AG09319 (cell line): ENCODE data around the gene MUC5B.

Experiments
- DNase-seq: peaks from one replicate; pipeline ENCODE4 v3.0.0-alpha.2; 2010; ENCODE audit warnings: low read depth; ENCODE audit errors: extremely low read depth
- TF ChIP-seq, protein P1 (sequence below): IDR thresholded peaks from 2 replicates; pipeline ENCODE4 v1.5.1; 2011; ENCODE audit warnings: low read depth, mild to moderate bottlenecking, inconsistent platforms, low read length, moderate library complexity

MUC5B gene

GRCh38 chr11:1298695-1299492 is 76.0 kb downstream of the MUC5B start:
- TF ChIP-seq, protein P1, sequence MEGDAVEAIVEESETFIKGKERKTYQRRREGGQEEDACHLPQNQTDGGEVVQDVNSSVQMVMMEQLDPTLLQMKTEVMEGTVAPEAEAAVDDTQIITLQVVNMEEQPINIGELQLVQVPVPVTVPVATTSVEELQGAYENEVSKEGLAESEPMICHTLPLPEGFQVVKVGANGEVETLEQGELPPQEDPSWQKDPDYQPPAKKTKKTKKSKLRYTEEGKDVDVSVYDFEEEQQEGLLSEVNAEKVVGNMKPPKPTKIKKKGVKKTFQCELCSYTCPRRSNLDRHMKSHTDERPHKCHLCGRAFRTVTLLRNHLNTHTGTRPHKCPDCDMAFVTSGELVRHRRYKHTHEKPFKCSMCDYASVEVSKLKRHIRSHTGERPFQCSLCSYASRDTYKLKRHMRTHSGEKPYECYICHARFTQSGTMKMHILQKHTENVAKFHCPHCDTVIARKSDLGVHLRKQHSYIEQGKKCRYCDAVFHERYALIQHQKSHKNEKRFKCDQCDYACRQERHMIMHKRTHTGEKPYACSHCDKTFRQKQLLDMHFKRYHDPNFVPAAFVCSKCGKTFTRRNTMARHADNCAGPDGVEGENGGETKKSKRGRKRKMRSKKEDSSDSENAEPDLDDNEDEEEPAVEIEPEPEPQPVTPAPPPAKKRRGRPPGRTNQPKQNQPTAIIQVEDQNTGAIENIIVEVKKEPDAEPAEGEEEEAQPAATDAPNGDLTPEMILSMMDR = no peak
- DNase-seq = peak; percentile 52

DNA sequence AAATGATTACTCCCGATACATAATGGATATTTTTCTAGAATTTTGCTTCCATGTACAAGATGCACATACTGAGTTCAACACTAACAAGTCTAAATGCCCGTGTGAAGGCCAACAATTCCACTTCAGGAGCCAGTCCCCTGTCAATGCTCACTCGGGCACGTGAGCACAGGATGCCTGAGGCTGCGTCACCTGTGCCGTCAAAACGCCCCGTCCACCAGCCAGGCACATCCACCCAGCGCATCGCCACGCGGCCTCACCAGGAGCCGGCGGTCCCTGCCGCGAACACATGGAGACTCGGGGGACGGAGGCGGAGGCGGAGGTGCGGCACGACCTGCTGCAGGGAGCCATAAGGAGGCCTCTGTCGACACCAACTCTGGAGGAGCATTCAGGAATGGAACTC is 76.8 kb downstream of the MUC5B start:
- no peak for DNase-seq
- TF ChIP-seq, protein P1 = no peak

DNA sequence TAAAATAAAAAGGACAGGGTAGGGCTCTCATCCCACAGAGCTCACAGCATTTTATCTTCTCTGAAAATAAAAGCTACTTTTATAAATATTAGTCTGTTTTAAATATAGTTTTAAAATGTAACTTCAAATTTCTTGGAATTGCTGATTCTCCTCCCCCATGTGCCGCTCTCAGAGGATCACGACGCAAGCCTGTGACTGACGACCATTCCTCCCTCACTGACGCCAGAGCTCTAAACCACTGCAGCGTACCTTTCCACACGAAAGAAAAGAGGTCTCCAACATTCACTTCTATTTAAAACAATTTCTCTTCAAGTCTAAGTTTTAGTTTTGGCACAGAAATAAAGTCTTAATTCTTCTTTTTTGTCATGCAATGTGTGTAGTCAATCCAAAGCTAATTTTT is 77.3 kb downstream of the MUC5B start:
- TF ChIP-seq, protein P1 = no peak
- DNase-seq = no peak

DNA sequence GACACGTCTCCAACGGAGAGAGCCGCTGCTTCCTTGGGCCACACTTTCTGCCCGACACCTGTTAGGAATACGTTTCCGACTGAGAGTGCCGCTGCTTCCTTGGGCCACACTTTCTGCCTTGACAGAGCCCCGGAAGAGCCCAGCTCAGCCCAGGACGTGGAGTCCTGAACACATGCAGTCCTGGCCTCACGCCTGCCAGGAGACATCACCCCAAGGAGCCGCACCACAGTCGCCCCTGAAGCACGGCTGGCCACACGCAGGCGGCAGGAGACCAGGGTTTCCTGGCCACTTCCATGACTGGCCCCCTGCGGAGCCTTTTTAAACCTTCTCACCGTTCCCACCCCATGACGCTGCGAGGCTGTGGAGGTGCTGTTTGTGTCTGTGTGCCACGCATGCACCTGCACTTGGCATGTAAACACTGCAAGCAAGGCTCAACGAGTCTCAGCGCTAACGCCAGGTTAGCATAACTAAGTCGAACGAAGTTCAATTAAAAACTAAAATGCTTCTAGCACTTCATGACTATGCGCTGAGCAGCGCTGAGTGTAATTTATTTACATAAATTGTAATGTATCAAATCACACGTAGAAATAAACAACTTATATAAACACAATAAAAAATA is 77.8 kb downstream of the MUC5B start:
- TF ChIP-seq, protein P1 = no peak

GRCh38 chr11:1301220-1302000 is 78.5 kb downstream of the MUC5B start:
- TF ChIP-seq, protein P1 = no peak
- no peak for DNase-seq

More for the DNA sequence above, 77.8 kb downstream of the MUC5B start:
- DNase-seq = no peak

DNA sequence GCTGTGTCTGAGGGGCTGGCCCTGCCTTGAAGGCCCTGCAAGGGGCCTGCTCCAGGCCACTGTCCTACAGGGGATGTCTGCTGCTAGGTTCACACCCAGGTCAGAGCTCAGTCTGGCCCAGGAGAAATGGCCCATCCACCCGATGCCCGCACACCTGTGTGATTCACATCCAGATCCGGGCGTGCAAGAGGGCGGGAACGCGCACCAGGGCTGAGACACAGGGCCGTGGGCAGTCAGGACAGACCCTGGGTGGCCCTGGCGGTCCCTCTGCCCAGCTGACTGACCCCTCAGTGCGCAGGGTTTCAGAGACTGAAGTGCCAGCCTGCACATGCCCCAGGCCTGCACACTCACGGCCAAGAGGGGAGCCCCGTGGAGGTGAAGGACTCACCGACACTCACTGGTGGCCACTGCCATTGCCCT is 79.2 kb downstream of the MUC5B start:
- TF ChIP-seq, protein P1 = no peak
- no peak for DNase-seq
